ENCODE data around the gene CMIP. TPM values are rescaled to one million over a fixed set of nuclear protein-coding genes. Genes with fewer than 3 reads are reported as not detected.

CMIP gene
- total RNA-seq, 1 experiment from 2014 or later, result 63.7 TPM

DNA sequence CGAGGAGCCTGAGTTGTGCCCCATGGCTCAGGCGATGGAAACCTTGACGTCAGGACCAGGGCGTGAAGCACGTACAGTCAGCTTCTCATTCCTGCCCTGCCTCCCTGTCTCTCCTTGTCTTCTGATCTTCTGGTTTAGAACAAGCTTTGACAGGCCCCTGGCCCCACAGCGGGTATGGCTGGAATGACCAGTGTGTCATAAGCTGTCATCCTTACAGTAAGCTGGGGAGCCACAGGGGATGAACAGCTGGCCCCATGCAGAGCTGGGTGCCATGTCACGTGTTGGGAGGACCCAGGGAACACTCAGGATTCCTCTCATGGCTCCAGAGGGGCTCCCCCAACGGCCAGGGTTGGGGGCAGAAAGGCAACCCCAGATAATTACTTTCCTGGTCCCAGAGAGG lies 176.9 kb downstream of the CMIP start:
- Mint-ChIP-seq H3K9me3 (no peaks in the 10 kb centered on the region), H3K4me3 (no peak overlapping the region), H3K27ac (peak overlapping the region; percentile 76), H3K27me3 (ENCODE audit: low read depth) (no peaks in the 10 kb centered on the region), H3K4me1 (peaks cover 3% of the 10 kb centered on the region; the same call in 1 of the 2 replicates), H3K36me3 (peaks cover 21% of the 10 kb centered on the region)
- ChIA-PET CTCF (interaction anchor here (5.8 kb wide), 1 partner anchor 76 kb away, joined by 51 read pairs; no protein-coding TSS in a partner anchor), POLR2A (interaction anchor here (1.4 kb wide), 1 partner anchor 11 kb away, joined by 3 read pairs; no protein-coding TSS in a partner anchor)
- DNase-seq (ENCODE audit: low spot score) (no peak), ATAC-seq (no peak)
- TF ChIP-seq ATF3 (CRISPR knock-in tag; conservative IDR thresholded peaks at IDR 0.05), result no peak
- no peak for TF ChIP-seq PRRX2 (CRISPR knock-in tag; IDR thresholded peaks at IDR 0.05)
- no peak for TF ChIP-seq ELF4 (CRISPR knock-in tag; IDR thresholded peaks at IDR 0.05; ENCODE audit: low read depth)
- TF ChIP-seq, protein P1, sequence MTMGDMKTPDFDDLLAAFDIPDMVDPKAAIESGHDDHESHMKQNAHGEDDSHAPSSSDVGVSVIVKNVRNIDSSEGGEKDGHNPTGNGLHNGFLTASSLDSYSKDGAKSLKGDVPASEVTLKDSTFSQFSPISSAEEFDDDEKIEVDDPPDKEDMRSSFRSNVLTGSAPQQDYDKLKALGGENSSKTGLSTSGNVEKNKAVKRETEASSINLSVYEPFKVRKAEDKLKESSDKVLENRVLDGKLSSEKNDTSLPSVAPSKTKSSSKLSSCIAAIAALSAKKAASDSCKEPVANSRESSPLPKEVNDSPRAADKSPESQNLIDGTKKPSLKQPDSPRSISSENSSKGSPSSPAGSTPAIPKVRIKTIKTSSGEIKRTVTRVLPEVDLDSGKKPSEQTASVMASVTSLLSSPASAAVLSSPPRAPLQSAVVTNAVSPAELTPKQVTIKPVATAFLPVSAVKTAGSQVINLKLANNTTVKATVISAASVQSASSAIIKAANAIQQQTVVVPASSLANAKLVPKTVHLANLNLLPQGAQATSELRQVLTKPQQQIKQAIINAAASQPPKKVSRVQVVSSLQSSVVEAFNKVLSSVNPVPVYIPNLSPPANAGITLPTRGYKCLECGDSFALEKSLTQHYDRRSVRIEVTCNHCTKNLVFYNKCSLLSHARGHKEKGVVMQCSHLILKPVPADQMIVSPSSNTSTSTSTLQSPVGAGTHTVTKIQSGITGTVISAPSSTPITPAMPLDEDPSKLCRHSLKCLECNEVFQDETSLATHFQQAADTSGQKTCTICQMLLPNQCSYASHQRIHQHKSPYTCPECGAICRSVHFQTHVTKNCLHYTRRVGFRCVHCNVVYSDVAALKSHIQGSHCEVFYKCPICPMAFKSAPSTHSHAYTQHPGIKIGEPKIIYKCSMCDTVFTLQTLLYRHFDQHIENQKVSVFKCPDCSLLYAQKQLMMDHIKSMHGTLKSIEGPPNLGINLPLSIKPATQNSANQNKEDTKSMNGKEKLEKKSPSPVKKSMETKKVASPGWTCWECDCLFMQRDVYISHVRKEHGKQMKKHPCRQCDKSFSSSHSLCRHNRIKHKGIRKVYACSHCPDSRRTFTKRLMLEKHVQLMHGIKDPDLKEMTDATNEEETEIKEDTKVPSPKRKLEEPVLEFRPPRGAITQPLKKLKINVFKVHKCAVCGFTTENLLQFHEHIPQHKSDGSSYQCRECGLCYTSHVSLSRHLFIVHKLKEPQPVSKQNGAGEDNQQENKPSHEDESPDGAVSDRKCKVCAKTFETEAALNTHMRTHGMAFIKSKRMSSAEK (CRISPR knock-in tag; IDR thresholded peaks at IDR 0.05; ENCODE audit: borderline replicate concordance), result no peak
- no peak for TF ChIP-seq ZNF138 (CRISPR knock-in tag; conservative IDR thresholded peaks at IDR 0.05)
- TF ChIP-seq, protein P2, sequence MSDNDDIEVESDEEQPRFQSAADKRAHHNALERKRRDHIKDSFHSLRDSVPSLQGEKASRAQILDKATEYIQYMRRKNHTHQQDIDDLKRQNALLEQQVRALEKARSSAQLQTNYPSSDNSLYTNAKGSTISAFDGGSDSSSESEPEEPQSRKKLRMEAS (CRISPR knock-in tag; IDR thresholded peaks at IDR 0.05), result no peak
- TF ChIP-seq PREB (CRISPR knock-in tag; IDR thresholded peaks at IDR 0.05; ENCODE audit: borderline replicate concordance), result no peak
- no peak for TF ChIP-seq JAZF1 (CRISPR knock-in tag; IDR thresholded peaks at IDR 0.05)
- TF ChIP-seq E2F5 (CRISPR knock-in tag; IDR thresholded peaks at IDR 0.05), result no peak
- TF ChIP-seq, protein P3, sequence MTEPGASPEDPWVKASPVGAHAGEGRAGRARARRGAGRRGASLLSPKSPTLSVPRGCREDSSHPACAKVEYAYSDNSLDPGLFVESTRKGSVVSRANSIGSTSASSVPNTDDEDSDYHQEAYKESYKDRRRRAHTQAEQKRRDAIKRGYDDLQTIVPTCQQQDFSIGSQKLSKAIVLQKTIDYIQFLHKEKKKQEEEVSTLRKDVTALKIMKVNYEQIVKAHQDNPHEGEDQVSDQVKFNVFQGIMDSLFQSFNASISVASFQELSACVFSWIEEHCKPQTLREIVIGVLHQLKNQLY (CRISPR knock-in tag; IDR thresholded peaks at IDR 0.05), result no peak
- TF ChIP-seq NR2C2 (CRISPR knock-in tag; IDR thresholded peaks at IDR 0.05), result no peak
- TF ChIP-seq, protein P4, sequence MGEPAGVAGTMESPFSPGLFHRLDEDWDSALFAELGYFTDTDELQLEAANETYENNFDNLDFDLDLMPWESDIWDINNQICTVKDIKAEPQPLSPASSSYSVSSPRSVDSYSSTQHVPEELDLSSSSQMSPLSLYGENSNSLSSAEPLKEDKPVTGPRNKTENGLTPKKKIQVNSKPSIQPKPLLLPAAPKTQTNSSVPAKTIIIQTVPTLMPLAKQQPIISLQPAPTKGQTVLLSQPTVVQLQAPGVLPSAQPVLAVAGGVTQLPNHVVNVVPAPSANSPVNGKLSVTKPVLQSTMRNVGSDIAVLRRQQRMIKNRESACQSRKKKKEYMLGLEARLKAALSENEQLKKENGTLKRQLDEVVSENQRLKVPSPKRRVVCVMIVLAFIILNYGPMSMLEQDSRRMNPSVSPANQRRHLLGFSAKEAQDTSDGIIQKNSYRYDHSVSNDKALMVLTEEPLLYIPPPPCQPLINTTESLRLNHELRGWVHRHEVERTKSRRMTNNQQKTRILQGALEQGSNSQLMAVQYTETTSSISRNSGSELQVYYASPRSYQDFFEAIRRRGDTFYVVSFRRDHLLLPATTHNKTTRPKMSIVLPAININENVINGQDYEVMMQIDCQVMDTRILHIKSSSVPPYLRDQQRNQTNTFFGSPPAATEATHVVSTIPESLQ (CRISPR knock-in tag; IDR thresholded peaks at IDR 0.05), result no peak
- TF ChIP-seq, protein P5, sequence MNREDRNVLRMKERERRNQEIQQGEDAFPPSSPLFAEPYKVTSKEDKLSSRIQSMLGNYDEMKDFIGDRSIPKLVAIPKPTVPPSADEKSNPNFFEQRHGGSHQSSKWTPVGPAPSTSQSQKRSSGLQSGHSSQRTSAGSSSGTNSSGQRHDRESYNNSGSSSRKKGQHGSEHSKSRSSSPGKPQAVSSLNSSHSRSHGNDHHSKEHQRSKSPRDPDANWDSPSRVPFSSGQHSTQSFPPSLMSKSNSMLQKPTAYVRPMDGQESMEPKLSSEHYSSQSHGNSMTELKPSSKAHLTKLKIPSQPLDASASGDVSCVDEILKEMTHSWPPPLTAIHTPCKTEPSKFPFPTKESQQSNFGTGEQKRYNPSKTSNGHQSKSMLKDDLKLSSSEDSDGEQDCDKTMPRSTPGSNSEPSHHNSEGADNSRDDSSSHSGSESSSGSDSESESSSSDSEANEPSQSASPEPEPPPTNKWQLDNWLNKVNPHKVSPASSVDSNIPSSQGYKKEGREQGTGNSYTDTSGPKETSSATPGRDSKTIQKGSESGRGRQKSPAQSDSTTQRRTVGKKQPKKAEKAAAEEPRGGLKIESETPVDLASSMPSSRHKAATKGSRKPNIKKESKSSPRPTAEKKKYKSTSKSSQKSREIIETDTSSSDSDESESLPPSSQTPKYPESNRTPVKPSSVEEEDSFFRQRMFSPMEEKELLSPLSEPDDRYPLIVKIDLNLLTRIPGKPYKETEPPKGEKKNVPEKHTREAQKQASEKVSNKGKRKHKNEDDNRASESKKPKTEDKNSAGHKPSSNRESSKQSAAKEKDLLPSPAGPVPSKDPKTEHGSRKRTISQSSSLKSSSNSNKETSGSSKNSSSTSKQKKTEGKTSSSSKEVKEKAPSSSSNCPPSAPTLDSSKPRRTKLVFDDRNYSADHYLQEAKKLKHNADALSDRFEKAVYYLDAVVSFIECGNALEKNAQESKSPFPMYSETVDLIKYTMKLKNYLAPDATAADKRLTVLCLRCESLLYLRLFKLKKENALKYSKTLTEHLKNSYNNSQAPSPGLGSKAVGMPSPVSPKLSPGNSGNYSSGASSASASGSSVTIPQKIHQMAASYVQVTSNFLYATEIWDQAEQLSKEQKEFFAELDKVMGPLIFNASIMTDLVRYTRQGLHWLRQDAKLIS (CRISPR knock-in tag; IDR thresholded peaks at IDR 0.05; ENCODE audit: borderline replicate concordance), result no peak
- no peak for TF ChIP-seq ZBTB43 (CRISPR knock-in tag; IDR thresholded peaks at IDR 0.05)
- TF ChIP-seq, protein P6, sequence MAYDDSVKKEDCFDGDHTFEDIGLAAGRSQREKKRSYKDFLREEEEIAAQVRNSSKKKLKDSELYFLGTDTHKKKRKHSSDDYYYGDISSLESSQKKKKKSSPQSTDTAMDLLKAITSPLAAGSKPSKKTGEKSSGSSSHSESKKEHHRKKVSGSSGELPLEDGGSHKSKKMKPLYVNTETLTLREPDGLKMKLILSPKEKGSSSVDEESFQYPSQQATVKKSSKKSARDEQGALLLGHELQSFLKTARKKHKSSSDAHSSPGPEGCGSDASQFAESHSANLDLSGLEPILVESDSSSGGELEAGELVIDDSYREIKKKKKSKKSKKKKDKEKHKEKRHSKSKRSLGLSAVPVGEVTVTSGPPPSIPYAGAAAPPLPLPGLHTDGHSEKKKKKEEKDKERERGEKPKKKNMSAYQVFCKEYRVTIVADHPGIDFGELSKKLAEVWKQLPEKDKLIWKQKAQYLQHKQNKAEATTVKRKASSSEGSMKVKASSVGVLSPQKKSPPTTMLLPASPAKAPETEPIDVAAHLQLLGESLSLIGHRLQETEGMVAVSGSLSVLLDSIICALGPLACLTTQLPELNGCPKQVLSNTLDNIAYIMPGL (CRISPR knock-in tag; IDR thresholded peaks at IDR 0.05), result no peak
- TF ChIP-seq ATF2 (CRISPR knock-in tag; IDR thresholded peaks at IDR 0.05; ENCODE audit: borderline replicate concordance, low read depth), result no peak

Measured in WTC11 (cell line).